GM18520 (cell line): ENCODE measurements around the gene GDI2.
"Not testable (repeated sequence)": the region's sequence is repeated elsewhere in the genome, so short reads cannot be mapped to it uniquely, and the experiment has no call there.

ENCODE experiments used
- ATAC-seq: cut with Tn5 transposase; IDR thresholded peaks from one replicate; pipeline ENCODE4 v1.9.1; 2021; ENCODE audit not compliant: unreplicated experiment

The GDI2 gene

DNA sequence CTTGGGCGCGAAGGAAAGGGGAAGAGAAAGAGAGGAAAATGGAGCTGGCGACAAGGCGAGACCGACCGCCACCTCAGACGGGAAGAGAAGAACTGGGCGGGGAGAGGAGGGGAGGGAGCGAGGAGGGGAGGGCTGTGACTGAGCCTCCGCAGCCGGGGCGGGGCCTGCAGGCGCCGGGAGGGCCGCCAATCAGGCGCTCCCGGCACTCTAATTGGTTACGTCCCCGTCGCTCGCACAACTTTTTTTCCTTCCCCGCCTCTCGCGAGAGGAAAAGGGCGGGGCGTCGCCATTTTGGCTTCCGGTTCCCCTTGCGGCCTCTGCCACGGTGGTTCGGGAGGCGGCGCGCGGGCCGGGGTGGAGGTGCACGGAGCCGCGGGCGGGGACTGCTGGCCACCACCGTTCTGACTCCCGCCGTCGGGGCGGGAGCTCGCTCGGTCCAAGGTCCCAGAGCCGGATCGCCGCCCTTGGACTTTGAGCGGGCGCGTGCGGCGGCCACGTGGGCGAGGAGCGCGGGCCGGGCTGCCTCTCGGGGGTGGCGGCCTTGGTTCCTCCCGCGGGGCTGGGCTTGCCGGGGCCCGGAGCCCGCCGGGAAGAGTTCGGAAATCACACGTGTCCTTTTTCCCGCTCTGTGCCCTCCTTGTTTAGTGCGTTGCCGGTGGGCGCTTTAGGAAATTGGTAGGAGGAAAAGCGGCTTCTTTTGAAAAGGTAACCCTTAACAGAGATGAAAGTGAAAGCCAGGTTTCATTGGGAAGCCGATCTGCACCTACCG lies at the start of gene GDI2:
TSS of gene GDI2 (minus strand) at position 94 of the 769 bp plus-strand sequence. CDS start 176 bp downstream, outside the sequence.
- ATAC-seq: peak; percentile 60

- peak; percentile 95 for ATAC-seq
These were observed 49.2 kb upstream of the GDI2 start for GRCh38 chr10:5862360-5862961.

GRCh38 chr10:5860066-5860465 lies 46.8 kb upstream of the GDI2 start:
- no peak for ATAC-seq

DNA sequence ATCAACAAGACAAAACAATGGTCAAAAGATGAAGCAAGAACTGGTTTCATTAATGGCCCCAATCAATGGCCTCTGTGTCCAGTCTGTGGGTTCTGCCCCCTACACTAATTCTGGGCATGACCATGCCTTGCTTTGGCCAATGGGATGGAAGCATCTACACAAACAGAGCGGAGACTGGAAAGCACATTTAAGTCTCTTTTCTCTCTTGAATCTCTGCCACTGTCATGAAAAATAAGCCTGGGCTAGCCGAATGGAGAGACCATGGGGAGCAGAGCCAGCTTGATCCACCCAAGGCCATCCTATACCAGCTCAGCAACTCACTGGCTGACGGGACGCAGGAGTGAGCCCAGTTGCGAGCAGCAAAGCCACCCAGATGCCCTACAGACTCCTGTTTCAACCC lies 45.6 kb upstream of the GDI2 start:
- ATAC-seq: no peak

GRCh38 chr10:5856701-5857004 lies 43.4 kb upstream of the GDI2 start:
- ATAC-seq: no peak

- ATAC-seq: no peak
These were observed 42.9 kb upstream of the GDI2 start for GRCh38 chr10:5855979-5856700.

- ATAC-seq: no peak
These were observed 40.9 kb upstream of the GDI2 start for GRCh38 chr10:5854131-5854475.

- ATAC-seq: not testable (repeated sequence)
These were observed 33.4 kb upstream of the GDI2 start for GRCh38 chr10:5846667-5847066.

DNA sequence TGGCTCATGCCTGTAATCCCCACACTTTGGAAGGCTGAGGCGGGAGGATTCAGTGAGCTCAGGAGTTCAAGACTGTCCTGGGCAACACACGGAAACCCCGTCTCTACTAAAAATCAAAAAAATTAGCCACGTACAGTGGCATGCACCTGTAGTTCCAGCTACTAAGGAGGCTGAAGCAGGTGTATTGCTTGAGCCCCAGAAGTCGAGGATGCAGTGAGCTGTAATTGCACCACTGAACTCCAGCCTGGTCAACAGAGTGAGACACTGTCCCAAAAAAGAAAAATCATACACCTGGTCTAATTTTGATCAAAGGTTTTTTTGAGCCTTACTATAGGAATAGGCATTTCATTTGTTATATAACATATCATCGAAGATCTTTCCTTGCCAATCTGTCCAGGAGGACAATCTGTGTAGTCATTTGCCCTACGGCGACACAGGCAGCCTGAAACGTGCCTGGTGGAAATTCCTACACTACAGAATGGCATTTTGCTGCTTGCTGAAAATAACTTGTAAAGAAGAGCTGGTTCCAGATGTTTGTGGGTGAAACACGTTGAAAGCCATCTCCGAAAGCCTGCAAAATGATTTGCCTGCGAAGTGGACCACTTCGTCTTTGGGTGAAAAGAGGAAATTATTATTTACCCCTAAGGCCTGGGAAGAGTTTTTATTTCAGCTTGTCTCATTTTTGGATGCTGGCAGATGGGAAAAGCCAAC lies 31.3 kb upstream of the GDI2 start:
- no peak for ATAC-seq

- no peak for ATAC-seq
These were observed 30.6 kb upstream of the GDI2 start for GRCh38 chr10:5843686-5844344.

- ATAC-seq: no peak
These were observed 28.7 kb upstream of the GDI2 start for GRCh38 chr10:5841965-5842364.

GRCh38 chr10:5840314-5841307 lies 27.4 kb upstream of the GDI2 start:
- ATAC-seq: peak; percentile 31

- ATAC-seq: not testable (repeated sequence)
These were observed 22.9 kb upstream of the GDI2 start for GRCh38 chr10:5836181-5836580.

- ATAC-seq: no peak
These were observed 22.3 kb upstream of the GDI2 start for GRCh38 chr10:5835446-5836095.

DNA sequence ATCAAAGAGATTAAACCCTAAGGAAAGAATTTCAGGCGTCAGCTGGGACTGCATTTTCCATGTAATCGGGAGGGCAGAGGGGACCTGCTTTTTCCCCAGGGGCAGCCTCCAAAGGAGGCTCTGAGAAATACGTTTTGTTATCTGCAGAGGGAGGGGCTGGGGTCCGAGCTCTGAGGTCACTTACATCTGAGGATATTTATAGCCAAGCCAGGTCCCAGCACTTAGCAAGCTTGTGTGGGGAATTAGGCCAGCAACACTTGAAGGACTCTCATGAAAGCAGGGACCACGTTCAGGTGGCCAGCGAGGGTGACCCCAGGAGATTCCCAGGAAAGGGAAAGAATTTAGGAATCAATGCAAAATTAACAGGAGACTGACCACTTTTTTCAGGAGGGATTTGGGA lies 20.6 kb upstream of the GDI2 start:
- ATAC-seq: no peak

DNA sequence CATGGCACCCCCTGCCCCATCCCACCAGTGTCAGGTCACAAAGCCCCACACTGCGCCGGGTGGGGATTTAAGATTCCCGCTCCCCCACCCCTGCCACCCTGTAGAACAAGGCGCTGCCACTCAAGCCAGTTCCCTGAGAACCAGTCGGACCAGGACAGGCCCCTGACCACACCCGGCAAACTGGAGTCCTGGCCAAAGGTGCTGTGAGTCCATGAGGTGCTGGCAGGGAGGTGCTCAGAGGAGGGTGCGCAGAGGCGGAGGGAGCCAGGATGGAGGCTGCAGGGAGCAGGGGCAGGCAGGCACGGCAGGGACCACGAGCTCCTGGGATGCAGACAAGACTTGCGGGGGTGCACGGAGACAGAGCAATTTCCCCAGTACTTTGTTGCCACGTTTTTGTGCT lies 19.7 kb upstream of the GDI2 start:
- ATAC-seq: no peak

GRCh38 chr10:5831446-5831782 lies 18.2 kb upstream of the GDI2 start:
- ATAC-seq: no peak

GRCh38 chr10:5830629-5831445 lies 17.6 kb upstream of the GDI2 start:
- no peak for ATAC-seq

- ATAC-seq: no peak
These were observed 16.0 kb upstream of the GDI2 start for GRCh38 chr10:5829267-5829666.
